Erythroblast (primary cell): ENCODE data around the gene EDNRB.

Experiments
- DNase-seq, 2 experiments: peaks; one replicate each; lab custom pipeline; 2025; lab: John Stamatoyannopoulos, UW
- GATA1 ChIP-seq: IDR thresholded peaks from 2 replicates; pipeline ENCODE4 v1.6.1; 2011; ENCODE audit warnings: low read depth, mild to moderate bottlenecking, control low read depth, low read length, moderate library complexity
- POLR2A ChIP-seq: IDR thresholded peaks from 2 replicates; pipeline ENCODE4 v1.6.1; 2011; ENCODE audit warnings: mild to moderate bottlenecking, low read length

The EDNRB gene

DNA sequence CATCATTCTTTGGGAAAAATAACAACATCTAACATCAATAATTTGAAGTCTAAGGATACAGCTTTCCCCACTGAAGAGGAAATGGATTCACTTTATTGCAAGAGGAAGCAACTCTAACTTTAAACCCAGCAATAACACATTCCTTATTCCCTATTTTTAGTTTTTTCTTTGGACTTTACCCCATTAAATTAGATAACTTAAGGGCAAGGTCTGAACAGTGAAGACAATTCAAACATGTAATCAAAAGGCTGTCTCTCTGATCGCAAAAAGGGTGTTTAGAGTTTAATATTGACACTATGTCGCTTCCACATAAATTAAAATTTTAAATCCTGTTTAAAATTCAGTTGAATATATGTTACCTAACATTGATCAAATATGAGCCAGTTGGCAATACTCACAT lies 10.1 kb downstream of the EDNRB start:
- no peak for DNase-seq
- TF ChIP-seq GATA1 (no peak), POLR2A (no peak)

DNA sequence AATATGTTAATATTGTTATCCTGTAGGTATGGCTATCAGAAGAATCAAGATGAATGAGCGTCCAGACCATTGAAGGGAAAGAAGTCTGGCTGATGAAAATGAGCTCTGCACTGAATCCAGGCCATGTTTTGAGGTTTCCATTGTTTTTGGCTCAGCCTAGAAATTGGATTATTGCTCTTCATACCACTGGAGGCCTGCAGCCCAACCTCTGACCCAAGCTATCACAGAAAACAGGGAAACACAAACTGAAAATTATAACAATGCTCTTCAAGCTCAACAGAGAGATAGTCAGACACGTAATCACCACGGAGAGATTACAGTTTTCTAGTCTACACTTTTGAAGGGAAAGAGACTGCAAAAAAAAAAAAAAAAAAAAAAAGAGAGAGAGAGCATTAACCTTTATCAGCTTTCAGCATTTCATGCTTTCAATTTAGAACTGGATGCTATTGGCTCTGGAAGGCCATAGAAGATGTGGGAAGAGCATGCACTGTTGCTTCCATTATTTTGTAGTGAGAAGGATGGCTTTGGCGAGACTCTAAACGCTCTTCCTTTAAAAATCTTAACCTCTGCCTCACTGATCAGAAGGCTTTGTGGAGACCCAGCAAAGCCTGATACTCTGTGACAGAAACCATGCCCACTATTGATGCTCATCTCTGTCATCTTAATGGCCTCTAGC lies 10.8 kb downstream of the EDNRB start:
- TF ChIP-seq GATA1 (no peak), POLR2A (no peak)
- no peak for DNase-seq

GRCh38 chr13:77904031-77904430 lies 14.6 kb downstream of the EDNRB start:
- no peak for DNase-seq
- TF ChIP-seq POLR2A (no peak), GATA1 (no peak)

- TF ChIP-seq GATA1 (no peak), POLR2A (no peak)
- no peak for DNase-seq
Observed at GRCh38 chr13:77903435-77903834, 15.2 kb downstream of the EDNRB start.

DNA sequence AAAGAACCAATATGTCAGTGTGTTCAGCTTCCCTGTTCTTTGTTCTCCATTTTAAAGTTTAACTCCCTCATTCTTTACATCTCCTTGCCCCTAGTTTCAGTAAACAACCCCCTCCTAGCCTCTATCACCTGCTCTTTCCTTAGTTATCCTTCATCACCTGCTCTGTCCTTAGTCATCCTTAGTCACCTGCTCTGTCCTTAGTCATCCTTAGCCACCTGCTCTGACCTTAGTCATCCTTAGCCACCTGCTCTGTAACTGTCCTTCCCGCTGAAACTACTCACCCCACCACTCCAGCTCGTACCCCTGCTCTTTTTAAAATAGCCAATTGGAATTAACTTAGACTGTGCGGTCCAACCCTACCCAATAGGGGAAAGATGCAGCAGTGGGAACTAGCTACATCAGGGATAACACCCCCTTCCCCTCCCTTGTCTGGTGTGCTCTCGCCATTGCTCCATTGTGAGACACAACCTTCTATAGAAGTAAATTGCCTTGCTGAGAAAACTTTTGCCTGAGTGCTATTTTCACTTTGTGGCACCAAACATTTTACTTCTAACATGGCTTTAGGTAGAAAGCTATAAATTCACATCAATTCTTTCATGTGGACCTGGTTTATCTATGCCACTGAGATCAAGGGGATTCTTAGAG lies 16.2 kb downstream of the EDNRB start:
- no peak for DNase-seq

DNA sequence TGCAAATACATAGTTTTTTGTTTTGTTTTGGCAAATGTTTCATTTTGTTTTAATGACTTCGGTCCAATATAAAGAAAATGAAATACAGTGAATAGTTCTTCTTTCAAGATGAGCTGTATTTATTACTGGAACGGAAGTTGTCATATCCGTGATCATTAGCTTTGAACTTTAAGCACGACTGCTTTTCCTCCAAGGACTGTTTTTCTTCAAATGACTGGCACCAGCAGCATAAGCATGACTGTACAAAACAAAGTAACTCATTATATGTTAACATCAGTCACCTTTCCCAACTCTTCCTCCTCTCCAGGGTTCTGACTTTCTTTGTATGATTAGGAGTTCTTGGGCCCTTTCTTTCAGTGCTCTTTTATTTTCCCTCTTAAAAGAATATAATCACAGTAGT lies 20.5 kb downstream of the EDNRB start:
- no peak for DNase-seq
- TF ChIP-seq POLR2A: no peak
- TF ChIP-seq GATA1: no peak

More for the DNA sequence above, 16.2 kb downstream of the EDNRB start:
- TF ChIP-seq GATA1 (no peak), POLR2A (no peak)

DNA sequence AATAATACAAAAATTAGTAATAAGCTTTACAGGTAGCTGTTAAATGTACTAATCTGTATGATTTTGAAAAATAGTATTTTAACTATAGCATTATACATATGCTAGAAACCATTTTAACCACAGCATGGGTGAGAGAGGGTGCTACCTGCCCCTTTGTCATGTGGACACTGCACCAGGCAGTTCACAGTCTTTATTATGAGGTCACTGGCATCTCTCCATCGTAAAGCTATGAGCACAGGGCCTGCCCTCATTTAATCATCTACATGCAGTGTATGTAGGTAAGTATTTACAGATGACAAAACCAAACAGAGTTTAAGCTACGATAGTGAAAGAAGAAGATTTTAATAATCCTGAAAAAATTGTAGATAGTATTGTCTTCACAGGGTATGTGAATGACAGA lies 21.7 kb downstream of the EDNRB start:
- TF ChIP-seq GATA1 (no peak), POLR2A (no peak)
- DNase-seq: no peak

DNA sequence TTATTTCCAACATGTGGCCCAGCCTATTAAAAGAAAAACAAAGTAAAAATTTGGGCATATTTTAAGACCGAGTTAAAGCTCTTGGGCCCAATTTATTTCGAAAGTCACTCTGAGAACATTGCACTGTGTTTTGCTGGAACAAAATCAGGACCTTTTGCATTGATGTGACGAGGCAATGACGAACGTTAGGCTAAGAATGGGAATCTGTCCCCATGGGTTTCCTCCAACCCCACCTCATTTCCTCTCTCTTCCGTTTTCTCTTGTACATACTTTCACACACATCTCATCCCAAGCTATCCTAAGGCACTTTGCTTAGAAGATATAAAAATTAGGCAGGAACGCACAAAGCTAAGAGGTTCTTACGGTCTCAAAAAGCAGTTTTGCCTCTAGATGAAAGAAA lies 22.1 kb downstream of the EDNRB start:
- DNase-seq: no peak
- TF ChIP-seq GATA1: no peak
- no peak for TF ChIP-seq POLR2A

- DNase-seq: no peak
- no peak for TF ChIP-seq GATA1
- no peak for TF ChIP-seq POLR2A
Observed at GRCh38 chr13:77894743-77895142, 23.9 kb downstream of the EDNRB start.

- TF ChIP-seq POLR2A: no peak
- no peak for TF ChIP-seq GATA1
- DNase-seq: no peak
Observed at GRCh38 chr13:77893066-77893465, 25.6 kb downstream of the EDNRB start.

DNA sequence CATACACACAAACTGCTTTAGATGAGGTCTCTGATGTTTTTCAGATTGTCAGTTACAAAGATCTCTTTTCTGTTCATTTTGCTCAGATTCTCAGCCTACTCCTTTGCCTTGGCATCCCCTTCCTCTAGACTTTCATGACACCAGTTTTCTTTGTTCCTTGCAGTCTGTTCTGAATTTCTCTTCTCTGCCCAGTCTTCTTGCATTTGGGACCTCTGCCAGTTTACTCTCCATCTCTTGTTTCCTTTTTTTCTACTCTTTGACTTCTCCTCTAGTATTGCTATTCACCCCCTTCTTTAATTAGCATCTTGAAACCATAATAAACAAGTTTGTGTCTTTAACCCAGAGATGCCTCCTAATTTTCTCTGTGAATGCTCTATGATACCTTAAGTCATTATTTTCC lies 26.1 kb downstream of the EDNRB start:
- no peak for DNase-seq
- no peak for TF ChIP-seq GATA1

GRCh38 chr13:77891486-77891885 lies 27.1 kb downstream of the EDNRB start:
- TF ChIP-seq POLR2A: no peak
- TF ChIP-seq GATA1: no peak

GRCh38 chr13:77891041-77891440 lies 27.6 kb downstream of the EDNRB start:
- DNase-seq: no peak
- TF ChIP-seq POLR2A: no peak
- TF ChIP-seq GATA1: no peak

More at GRCh38 chr13:77891486-77891885, 27.1 kb downstream of the EDNRB start:
- DNase-seq: no peak

DNA sequence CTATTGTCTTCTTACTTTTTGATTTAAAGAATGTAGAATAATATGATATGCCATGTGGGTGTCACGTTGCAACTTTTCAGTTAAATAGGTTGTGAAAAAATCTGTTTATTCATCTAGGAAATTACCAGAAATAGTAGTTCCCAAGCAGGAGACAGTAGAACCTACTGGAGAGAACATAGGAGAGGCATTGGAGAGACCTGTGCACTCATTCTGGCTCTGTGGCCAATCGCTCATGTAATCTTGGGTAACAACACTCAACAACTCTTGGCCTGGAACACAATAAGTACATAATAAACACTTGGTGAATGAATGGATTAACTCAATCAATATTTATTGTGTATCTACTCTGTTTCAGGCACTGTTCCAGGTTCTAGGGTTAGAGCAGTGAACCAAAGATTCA lies 35.3 kb downstream of the EDNRB start:
- no peak for TF ChIP-seq GATA1
- no peak for TF ChIP-seq POLR2A

DNA sequence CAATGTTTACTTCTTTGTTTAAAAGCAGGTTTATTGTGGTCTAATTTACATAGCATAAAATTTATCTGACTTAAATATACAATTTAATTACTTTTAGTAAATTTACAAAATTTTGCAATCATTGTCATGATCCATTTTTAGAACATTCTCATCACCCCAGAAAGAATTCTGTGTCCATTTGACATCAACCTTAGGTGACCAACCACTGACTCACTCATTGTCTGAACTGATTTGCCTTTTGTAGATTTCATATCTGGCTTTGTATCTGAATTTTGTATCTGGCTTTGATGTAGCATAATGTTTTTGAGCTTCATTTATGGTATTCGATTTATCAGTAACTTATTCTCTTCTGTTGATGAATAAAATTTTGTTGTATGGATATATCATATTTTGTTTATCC lies 40.4 kb downstream of the EDNRB start:
- DNase-seq: no peak

More for the DNA sequence above, 35.3 kb downstream of the EDNRB start:
- no peak for DNase-seq

More for the DNA sequence above, 40.4 kb downstream of the EDNRB start:
- TF ChIP-seq GATA1 (no peak), POLR2A (no peak)
